Fibroblast of skin of back (primary cell): Measurements from ENCODE around the gene TCEAL1.
"Not testable (repeated sequence)": the region's sequence is repeated elsewhere in the genome, so short reads cannot be mapped to it uniquely, and the experiment has no call there.

Experiments
- DNase-seq: peaks from one replicate; pipeline ENCODE4 v3.0.0-alpha.2; 2013

TCEAL1 gene

GRCh38 chrX:103635436-103635835, 6.7 kb downstream of the TCEAL1 start:
- peak; percentile 33 for DNase-seq

GRCh38 chrX:103637604-103638338, 9.0 kb downstream of the TCEAL1 start:
- DNase-seq: peak; percentile 23

GRCh38 chrX:103638479-103639346, 9.9 kb downstream of the TCEAL1 start:
- DNase-seq: not testable (repeated sequence)

- DNase-seq: peak; percentile 85
Observed at GRCh38 chrX:103640401-103641155, 11.8 kb downstream of the TCEAL1 start.

- DNase-seq: no peak
Observed at GRCh38 chrX:103644125-103644524, 15.3 kb downstream of the TCEAL1 start.

GRCh38 chrX:103647630-103648029, 18.9 kb downstream of the TCEAL1 start:
- DNase-seq: no peak

- no peak for DNase-seq
Observed at GRCh38 chrX:103651151-103651773, 22.5 kb downstream of the TCEAL1 start.

GRCh38 chrX:103655230-103656000, 26.6 kb downstream of the TCEAL1 start:
- peak; percentile 31 for DNase-seq

GRCh38 chrX:103656617-103657016, 27.8 kb downstream of the TCEAL1 start:
- peak; percentile 83 for DNase-seq

- DNase-seq: peak; percentile 47
Observed at GRCh38 chrX:103657066-103657465, 28.3 kb downstream of the TCEAL1 start.

- DNase-seq: no peak
Observed at GRCh38 chrX:103658681-103659433, 30.1 kb downstream of the TCEAL1 start.

- not testable (repeated sequence) for DNase-seq
Observed at GRCh38 chrX:103659460-103659859, 30.7 kb downstream of the TCEAL1 start.

- no peak for DNase-seq
Observed at GRCh38 chrX:103663981-103664762, 35.4 kb downstream of the TCEAL1 start.

- peak; percentile 16 for DNase-seq
Observed at GRCh38 chrX:103666202-103667107, 37.7 kb downstream of the TCEAL1 start.

GRCh38 chrX:103669745-103670144, 41.0 kb downstream of the TCEAL1 start:
- no peak for DNase-seq

GRCh38 chrX:103674531-103675454, 46.0 kb downstream of the TCEAL1 start:
- no peak for DNase-seq

GRCh38 chrX:103678199-103678993, 49.6 kb downstream of the TCEAL1 start:
- DNase-seq: peak; percentile 84
